GM12891 (cell line): ENCODE measurements around the gene UFD1.
"Not testable (repeated sequence)": the region's sequence is repeated elsewhere in the genome, so short reads cannot be mapped to it uniquely, and the experiment has no call there.

Experiments used
- DNase-seq: peaks from one replicate; pipeline ENCODE4 v3.0.0; 2011; ENCODE audit warnings: low spot score; ENCODE audit not compliant: insufficient read length
- FAIRE-seq: peaks from 2 replicates; lab custom pipeline; 2011; peaks lifted over from hg19 to GRCh38; lab: Jason Lieb, UNC
- PAX5 ChIP-seq: IDR thresholded peaks from 2 replicates; pipeline ENCODE4 v1.6.1; 2011; ENCODE audit warnings: low read length, moderate library complexity, mild to moderate bottlenecking; ENCODE audit not compliant: insufficient read depth, severe bottlenecking
- POLR2A ChIP-seq: IDR thresholded peaks from 2 replicates; pipeline ENCODE4 v1.6.1; 2011; ENCODE audit warnings: low read depth, low read length, control low read depth
- POLR2AphosphoS5 ChIP-seq: IDR thresholded peaks from 2 replicates; pipeline ENCODE4 v1.6.1; 2011; ENCODE audit warnings: low read depth, low read length, control low read depth
- POU2F2 ChIP-seq: IDR thresholded peaks from 2 replicates; pipeline ENCODE4 v1.6.1; 2011; ENCODE audit warnings: low read depth, mild to moderate bottlenecking, control low read depth, low read length, moderate library complexity
- SPI1 ChIP-seq: IDR thresholded peaks from 2 replicates; pipeline ENCODE4 v1.6.1; 2011; ENCODE audit warnings: low read depth, low read length, control low read depth
- TAF1 ChIP-seq: IDR thresholded peaks from 2 replicates; pipeline ENCODE4 v1.6.1; 2011; ENCODE audit warnings: low read depth, low read length, control low read depth

The UFD1 gene

GRCh38 chr22:19453718-19454117 is 25.3 kb downstream of the UFD1 start:
- no peak for FAIRE-seq
- DNase-seq: no peak
- TF ChIP-seq PAX5 (no peak), SPI1 (no peak), POLR2AphosphoS5 (no peak), TAF1 (no peak), POLR2A (no peak), POU2F2 (no peak)

GRCh38 chr22:19451570-19451969 is 27.4 kb downstream of the UFD1 start:
- FAIRE-seq: no peak

GRCh38 chr22:19450363-19451175 is 28.4 kb downstream of the UFD1 start:
- FAIRE-seq (no peak), DNase-seq (no peak)
- no peak for TF ChIP-seq SPI1

More at GRCh38 chr22:19451570-19451969, 27.4 kb downstream of the UFD1 start:
- no peak for DNase-seq
- TF ChIP-seq TAF1: no peak
- TF ChIP-seq POLR2A: no peak
- TF ChIP-seq SPI1: no peak
- TF ChIP-seq POU2F2: no peak
- TF ChIP-seq POLR2AphosphoS5: no peak
- TF ChIP-seq PAX5: no peak

- DNase-seq: no peak
- TF ChIP-seq SPI1 (no peak), POU2F2 (no peak), PAX5 (no peak), POLR2AphosphoS5 (no peak; the same call in 1 of the 2 replicates), POLR2A (no peak), TAF1 (no peak)
Measured at GRCh38 chr22:19449422-19449767, 29.6 kb downstream of the UFD1 start.

GRCh38 chr22:19448739-19449421 is 30.1 kb downstream of the UFD1 start:
- DNase-seq: no peak
- no peak; the same call in 1 of the 2 replicates for TF ChIP-seq POLR2AphosphoS5
- TF ChIP-seq SPI1: no peak
- no peak for TF ChIP-seq POLR2A
- FAIRE-seq: peak; percentile 57

More at GRCh38 chr22:19449422-19449767, 29.6 kb downstream of the UFD1 start:
- FAIRE-seq: no peak

- FAIRE-seq (no peak), DNase-seq (peak; percentile 53)
- TF ChIP-seq TAF1 (no peak; the same call in 1 of the 2 replicates), POLR2AphosphoS5 (peak; percentile 23; the same call in 1 of the 2 replicates), POLR2A (peak; percentile 25; the same call in 1 of the 2 replicates), SPI1 (no peak)
Measured at GRCh38 chr22:19448076-19448607, 30.9 kb downstream of the UFD1 start.

GRCh38 chr22:19447330-19448075 is 31.5 kb downstream of the UFD1 start, which contains the start of gene C22orf39:
Gene C22orf39, minus strand, starts transcription at chr22:19447711. Its CDS starts 23 bp downstream, at chr22:19447688.
- peak; percentile 80 for TF ChIP-seq TAF1
- TF ChIP-seq POLR2A: peak; percentile 67
- TF ChIP-seq SPI1: no peak
- TF ChIP-seq PAX5: no peak
- no peak for TF ChIP-seq POU2F2
- TF ChIP-seq POLR2AphosphoS5: no peak

GRCh38 chr22:19446603-19447329 is 32.2 kb downstream of the UFD1 start:
- FAIRE-seq (peak; percentile 50), DNase-seq (no peak)
- TF ChIP-seq POLR2A (no peak), POU2F2 (no peak), TAF1 (no peak), PAX5 (no peak), SPI1 (no peak), POLR2AphosphoS5 (no peak)

More at GRCh38 chr22:19447330-19448075, 31.5 kb downstream of the UFD1 start, which contains the start of gene C22orf39:
- FAIRE-seq: peak; percentile 95
- peak; percentile 94 for DNase-seq

- not testable (repeated sequence) for DNase-seq, FAIRE-seq
Measured at GRCh38 chr22:19445279-19445982, 33.6 kb downstream of the UFD1 start.
